ENCODE measurements around the gene LMTK3. TPM values are rescaled to one million over a fixed set of nuclear protein-coding genes. Genes with fewer than 3 reads are reported as not detected.

LMTK3 gene
- total and polyA plus RNA-seq, 2 of the 13 experiments (the other 11 are each of a cell fraction or from before 2014, with no cell fraction given) = 0.18 to 0.29 TPM

DNA sequence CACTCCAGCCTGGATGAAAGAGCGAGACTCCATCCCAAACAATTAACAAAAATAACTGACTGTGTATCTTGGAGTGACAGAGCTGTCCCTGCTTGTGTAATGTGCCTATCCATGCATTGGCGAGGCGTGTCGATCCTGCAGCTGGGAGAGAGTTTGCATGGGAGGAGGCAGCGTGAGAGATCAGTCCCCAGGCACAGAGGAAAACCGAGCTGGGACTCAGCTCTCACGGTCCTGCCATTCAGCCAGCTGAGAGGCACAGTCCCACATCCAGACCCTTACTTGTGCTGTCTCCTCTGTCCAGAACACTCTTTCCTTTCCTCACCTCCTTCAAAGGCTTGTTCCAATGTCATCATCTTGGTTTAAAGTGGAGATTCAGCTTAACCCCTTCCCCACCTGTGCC lies 28.5 kb upstream of the LMTK3 start:
- no peaks in the 10 kb centered on the region for H3K36me3 ChIP-seq (replicated peaks in 1 of 2; ENCODE audit: control insufficient read depth in 1 of 2, insufficient read depth in 2 of 2, low read length in 2 of 2)
- no peak overlapping the region for H3K27ac ChIP-seq (ENCODE audit: extremely low read length, insufficient read depth, low read length)
- H3K4me2 ChIP-seq (ENCODE audit: low read depth, low read length) = no peak overlapping the region
- 0 out of 2 replicates have a peak, but pooled peaks cover 1% of the 10 kb centered on the region for H3K4me1 ChIP-seq (ENCODE audit: insufficient read depth, low read length)
- no TSS peak for BruUV-seq (replicated peaks)
- in situ Hi-C loops (cut with HindIII; ENCODE audit: extremely low pct_ligation_motif_present, low pct_unique_long_range_greater_than_20kb) (no loop called here), intact Hi-C loops (cut with micrococcal nuclease; ENCODE audit: unreplicated experiment) (no loop called here)
- no peak for DNase-seq (ENCODE audit: low spot score)
- H3K27me3 ChIP-seq (ENCODE audit: control insufficient read depth in 1 of 2, insufficient read depth in 2 of 2, low read length in 2 of 2) = no peaks in the 10 kb centered on the region
- H3K79me2 ChIP-seq (ENCODE audit: insufficient read depth, low read length) = no peaks in the 10 kb centered on the region
- peak; percentile 35; the same call in 1 of the 3 replicates for ATAC-seq
- ChIA-PET CTCF (ENCODE audit: low intra/inter-chr PET ratio, low total read pairs) (no interaction called here), POLR2A (interaction anchor here (0.5 kb wide), 1 partner anchor 289 kb away, joined by 5 read pairs; no protein-coding TSS in a partner anchor)
- no peak overlapping the region for H3K4me3 ChIP-seq (replicated peaks in 1 of 3; ENCODE audit: insufficient read depth in 1 of 3, low read depth in 2 of 3, low read length in 3 of 3)
- no peak overlapping the region for H3K9ac ChIP-seq (ENCODE audit: insufficient read depth, low read depth, low read length)
- FAIRE-seq = no peak
- TF ChIP-seq, protein P1, sequence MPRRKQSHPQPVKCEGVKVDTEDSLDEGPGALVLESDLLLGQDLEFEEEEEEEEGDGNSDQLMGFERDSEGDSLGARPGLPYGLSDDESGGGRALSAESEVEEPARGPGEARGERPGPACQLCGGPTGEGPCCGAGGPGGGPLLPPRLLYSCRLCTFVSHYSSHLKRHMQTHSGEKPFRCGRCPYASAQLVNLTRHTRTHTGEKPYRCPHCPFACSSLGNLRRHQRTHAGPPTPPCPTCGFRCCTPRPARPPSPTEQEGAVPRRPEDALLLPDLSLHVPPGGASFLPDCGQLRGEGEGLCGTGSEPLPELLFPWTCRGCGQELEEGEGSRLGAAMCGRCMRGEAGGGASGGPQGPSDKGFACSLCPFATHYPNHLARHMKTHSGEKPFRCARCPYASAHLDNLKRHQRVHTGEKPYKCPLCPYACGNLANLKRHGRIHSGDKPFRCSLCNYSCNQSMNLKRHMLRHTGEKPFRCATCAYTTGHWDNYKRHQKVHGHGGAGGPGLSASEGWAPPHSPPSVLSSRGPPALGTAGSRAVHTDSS (CRISPR knock-in tag; conservative IDR thresholded peaks at IDR 0.05) = no peak
- no peak for TF ChIP-seq RFX1 (IDR thresholded peaks at IDR 0.05)
- TF ChIP-seq ZNF264 (CRISPR knock-in tag; IDR thresholded peaks at IDR 0.05) = no peak
- TF ChIP-seq, protein P2, sequence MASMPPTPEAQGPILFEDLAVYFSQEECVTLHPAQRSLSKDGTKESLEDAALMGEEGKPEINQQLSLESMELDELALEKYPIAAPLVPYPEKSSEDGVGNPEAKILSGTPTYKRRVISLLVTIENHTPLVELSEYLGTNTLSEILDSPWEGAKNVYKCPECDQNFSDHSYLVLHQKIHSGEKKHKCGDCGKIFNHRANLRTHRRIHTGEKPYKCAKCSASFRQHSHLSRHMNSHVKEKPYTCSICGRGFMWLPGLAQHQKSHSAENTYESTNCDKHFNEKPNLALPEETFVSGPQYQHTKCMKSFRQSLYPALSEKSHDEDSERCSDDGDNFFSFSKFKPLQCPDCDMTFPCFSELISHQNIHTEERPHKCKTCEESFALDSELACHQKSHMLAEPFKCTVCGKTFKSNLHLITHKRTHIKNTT (CRISPR knock-in tag; IDR thresholded peaks at IDR 0.05) = no peak
- TF ChIP-seq ZSCAN30 (CRISPR knock-in tag; IDR thresholded peaks at IDR 0.05) = no peak
- TF ChIP-seq ZMYM2 (CRISPR knock-in tag; IDR thresholded peaks at IDR 0.05) = no peak
- TF ChIP-seq EZH2 (conservative IDR thresholded peaks at IDR 0.05; ENCODE audit: low read depth, low read length) = no peak
- TF ChIP-seq, protein P3, sequence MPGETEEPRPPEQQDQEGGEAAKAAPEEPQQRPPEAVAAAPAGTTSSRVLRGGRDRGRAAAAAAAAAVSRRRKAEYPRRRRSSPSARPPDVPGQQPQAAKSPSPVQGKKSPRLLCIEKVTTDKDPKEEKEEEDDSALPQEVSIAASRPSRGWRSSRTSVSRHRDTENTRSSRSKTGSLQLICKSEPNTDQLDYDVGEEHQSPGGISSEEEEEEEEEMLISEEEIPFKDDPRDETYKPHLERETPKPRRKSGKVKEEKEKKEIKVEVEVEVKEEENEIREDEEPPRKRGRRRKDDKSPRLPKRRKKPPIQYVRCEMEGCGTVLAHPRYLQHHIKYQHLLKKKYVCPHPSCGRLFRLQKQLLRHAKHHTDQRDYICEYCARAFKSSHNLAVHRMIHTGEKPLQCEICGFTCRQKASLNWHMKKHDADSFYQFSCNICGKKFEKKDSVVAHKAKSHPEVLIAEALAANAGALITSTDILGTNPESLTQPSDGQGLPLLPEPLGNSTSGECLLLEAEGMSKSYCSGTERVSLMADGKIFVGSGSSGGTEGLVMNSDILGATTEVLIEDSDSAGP (CRISPR knock-in tag; IDR thresholded peaks at IDR 0.05; ENCODE audit: borderline replicate concordance) = no peak
- TF ChIP-seq KLF16 (CRISPR knock-in tag; IDR thresholded peaks at IDR 0.05) = no peak
- TF ChIP-seq ZNF333 (CRISPR knock-in tag; IDR thresholded peaks at IDR 0.05; ENCODE audit: borderline replicate concordance) = no peak
- H3K9me3 ChIP-seq (ENCODE audit: low read length) = no peaks in the 10 kb centered on the region
- no peak overlapping the region for H2AFZ ChIP-seq (ENCODE audit: low read length)
- 22% methylated on average over 7 of the region's 7 CpGs for WGBS (ENCODE audit: low lambda C conversion rate)
- H4K20me1 ChIP-seq (ENCODE audit: insufficient read depth, low read length) = no peaks in the 10 kb centered on the region

Measured in HepG2 (cell line).